ENCODE data around the gene FLNC.
A peak's percentile ranks its signal among the peaks of the same experiment; 100 is the strongest.

DNA sequence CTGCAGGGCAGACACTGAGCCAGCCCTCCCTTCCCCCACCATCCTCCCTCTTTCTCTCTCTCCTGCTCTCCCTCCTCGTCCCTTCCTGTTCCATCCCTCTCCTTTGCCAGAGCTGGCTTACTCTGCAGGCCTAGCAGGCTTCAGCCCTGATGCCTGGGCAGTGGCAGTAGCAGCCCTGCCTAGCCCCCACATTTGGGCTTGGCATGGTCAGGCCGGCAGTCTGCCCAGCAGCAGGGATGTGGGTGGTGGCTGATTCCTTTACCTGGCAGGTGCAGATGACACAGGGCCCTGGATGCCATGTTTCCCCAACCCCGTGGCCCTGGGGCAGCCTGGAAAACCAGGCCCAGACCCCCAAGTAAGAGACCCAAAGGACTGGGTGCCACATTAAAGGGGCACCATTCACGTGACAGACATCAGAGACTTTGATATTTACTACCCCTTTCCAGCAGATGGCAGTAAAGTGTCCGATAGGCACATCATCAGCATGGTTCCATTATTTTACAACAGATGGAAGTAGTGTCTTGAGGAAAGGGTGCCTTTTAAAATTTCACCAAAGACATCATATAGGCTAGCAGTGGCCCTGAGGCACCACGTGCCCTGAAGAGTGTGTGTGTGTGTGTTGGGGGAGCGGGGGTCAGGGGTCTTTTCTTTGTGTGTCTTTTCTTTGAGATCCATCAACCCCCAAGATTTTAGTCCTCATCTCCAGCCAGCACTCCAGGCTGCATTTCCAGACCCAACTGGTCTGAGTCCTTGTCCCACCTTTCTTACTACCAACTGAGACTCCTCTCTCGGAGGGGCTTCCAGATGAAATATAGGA lies 74.4 kb downstream of the FLNC start:
- TF ChIP-seq, protein P1, sequence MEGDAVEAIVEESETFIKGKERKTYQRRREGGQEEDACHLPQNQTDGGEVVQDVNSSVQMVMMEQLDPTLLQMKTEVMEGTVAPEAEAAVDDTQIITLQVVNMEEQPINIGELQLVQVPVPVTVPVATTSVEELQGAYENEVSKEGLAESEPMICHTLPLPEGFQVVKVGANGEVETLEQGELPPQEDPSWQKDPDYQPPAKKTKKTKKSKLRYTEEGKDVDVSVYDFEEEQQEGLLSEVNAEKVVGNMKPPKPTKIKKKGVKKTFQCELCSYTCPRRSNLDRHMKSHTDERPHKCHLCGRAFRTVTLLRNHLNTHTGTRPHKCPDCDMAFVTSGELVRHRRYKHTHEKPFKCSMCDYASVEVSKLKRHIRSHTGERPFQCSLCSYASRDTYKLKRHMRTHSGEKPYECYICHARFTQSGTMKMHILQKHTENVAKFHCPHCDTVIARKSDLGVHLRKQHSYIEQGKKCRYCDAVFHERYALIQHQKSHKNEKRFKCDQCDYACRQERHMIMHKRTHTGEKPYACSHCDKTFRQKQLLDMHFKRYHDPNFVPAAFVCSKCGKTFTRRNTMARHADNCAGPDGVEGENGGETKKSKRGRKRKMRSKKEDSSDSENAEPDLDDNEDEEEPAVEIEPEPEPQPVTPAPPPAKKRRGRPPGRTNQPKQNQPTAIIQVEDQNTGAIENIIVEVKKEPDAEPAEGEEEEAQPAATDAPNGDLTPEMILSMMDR (conservative IDR thresholded peaks at IDR 0.05; ENCODE audit: low read depth, low read length): peak; percentile 72
- no peak for TF ChIP-seq POLR2A (IDR thresholded peaks at IDR 0.05; ENCODE audit: low read depth, low read length)
- peak; percentile 66 for TF ChIP-seq SMC3 (IDR thresholded peaks at IDR 0.05; ENCODE audit: low read depth, low read length)
- TF ChIP-seq MAFK (IDR thresholded peaks at IDR 0.05; ENCODE audit: low read depth, low read length): no peak
- no peak for TF ChIP-seq FOS (IDR thresholded peaks at IDR 0.05; ENCODE audit: low read depth, low read length)
- TF ChIP-seq, protein P2, sequence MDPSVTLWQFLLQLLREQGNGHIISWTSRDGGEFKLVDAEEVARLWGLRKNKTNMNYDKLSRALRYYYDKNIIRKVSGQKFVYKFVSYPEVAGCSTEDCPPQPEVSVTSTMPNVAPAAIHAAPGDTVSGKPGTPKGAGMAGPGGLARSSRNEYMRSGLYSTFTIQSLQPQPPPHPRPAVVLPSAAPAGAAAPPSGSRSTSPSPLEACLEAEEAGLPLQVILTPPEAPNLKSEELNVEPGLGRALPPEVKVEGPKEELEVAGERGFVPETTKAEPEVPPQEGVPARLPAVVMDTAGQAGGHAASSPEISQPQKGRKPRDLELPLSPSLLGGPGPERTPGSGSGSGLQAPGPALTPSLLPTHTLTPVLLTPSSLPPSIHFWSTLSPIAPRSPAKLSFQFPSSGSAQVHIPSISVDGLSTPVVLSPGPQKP (IDR thresholded peaks at IDR 0.05; ENCODE audit: borderline replicate concordance, low read depth, low read length): no peak
- TF ChIP-seq BHLHE40 (IDR thresholded peaks at IDR 0.05; ENCODE audit: low read depth, low read length): peak; percentile 88
- TF ChIP-seq RAD21 (IDR thresholded peaks at IDR 0.05; ENCODE audit: low read length): peak; percentile 71
- no peak for TF ChIP-seq NFE2L2 (IDR thresholded peaks at IDR 0.05; ENCODE audit: low read depth, low read length)

All from IMR-90 (cell line).